ENCODE data around the gene C10orf105. TPM values are rescaled to one million over a fixed set of nuclear protein-coding genes. Genes with fewer than 3 reads are reported as not detected.

C10orf105 gene
- under 1 TPM in 3 of 4 donors, not detected in 1; 0.06 to 0.17 (median 0.11) TPM for total RNA-seq

GRCh38 chr10:71719464-71720201 is at the start of gene C10orf105:
Gene C10orf105, minus strand, starts transcription at chr10:71719778. Its CDS starts 3,441 bp downstream, at chr10:71716337.
- Histone ChIP-seq H3K27me3 (no peaks in the 10 kb centered on the region), H3K27ac (replicated peaks in 1 of 4) (peak within 1 kb of the TSS; percentile 32 to 70 (median 46)), H3K9me3 (no peaks in the 10 kb centered on the region), H3K4me1 (peaks cover 44 to 52% (median 50%) of the 10 kb centered on the region in 4 donors), H3K4me3 (no peak within 1 kb of the TSS), H3K36me3 (no peaks in the 10 kb centered on the region)
- 89% methylated on average over 10 of the region's 14 CpGs for WGBS
- DNase-seq (ENCODE audit: extremely low spot score), result no peak
- intact Hi-C loops (cut with DNase I), result no loop called here
- TF ChIP-seq POLR2AphosphoS5 (IDR thresholded peaks at IDR 0.05) (no peak), EP300 (IDR thresholded peaks at IDR 0.05) (no peak), POLR2A (IDR thresholded peaks at IDR 0.05; ENCODE audit: low read depth) (no peak)
- TF ChIP-seq, protein P1, sequence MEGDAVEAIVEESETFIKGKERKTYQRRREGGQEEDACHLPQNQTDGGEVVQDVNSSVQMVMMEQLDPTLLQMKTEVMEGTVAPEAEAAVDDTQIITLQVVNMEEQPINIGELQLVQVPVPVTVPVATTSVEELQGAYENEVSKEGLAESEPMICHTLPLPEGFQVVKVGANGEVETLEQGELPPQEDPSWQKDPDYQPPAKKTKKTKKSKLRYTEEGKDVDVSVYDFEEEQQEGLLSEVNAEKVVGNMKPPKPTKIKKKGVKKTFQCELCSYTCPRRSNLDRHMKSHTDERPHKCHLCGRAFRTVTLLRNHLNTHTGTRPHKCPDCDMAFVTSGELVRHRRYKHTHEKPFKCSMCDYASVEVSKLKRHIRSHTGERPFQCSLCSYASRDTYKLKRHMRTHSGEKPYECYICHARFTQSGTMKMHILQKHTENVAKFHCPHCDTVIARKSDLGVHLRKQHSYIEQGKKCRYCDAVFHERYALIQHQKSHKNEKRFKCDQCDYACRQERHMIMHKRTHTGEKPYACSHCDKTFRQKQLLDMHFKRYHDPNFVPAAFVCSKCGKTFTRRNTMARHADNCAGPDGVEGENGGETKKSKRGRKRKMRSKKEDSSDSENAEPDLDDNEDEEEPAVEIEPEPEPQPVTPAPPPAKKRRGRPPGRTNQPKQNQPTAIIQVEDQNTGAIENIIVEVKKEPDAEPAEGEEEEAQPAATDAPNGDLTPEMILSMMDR (IDR thresholded peaks at IDR 0.05), result no peak

DNA sequence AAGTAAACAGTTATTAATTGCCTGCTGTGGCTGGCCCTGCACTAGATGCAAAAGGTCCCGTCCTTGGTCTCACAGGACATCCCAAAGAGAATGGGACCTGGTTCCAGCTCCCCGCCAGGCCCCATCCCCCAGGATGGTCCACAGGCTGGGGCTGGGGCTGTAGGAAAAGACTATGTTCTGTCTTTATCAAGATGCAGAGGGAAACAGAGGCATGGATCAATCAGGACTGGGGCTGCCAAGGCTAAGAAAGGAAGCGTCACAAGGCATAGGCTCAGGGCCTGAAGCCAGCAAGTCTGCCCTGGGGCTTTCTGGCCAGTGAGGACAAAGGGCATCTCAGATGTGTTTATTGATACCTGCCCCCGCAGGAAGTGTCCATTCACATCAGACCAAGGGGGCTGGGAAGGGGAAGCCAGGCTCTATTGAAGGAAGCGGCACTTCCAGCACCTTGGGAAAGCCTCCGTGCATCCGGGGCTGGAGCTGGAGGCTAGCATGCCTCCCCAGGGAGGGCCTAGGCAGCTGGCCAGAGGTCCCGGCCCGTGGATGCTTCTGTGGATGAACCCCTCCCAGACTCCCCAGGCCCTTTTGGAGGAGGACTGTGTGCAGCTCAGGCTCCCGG is 48.0 kb upstream of the C10orf105 start:
- H3K27me3 ChIP-seq, result no peaks in the 10 kb centered on the region
- no peak for DNase-seq (ENCODE audit: extremely low spot score)
- peaks cover 0 to 19% (median 4%) of the 10 kb centered on the region in 4 donors for H3K36me3 ChIP-seq
- peak in 1 of 2 donors; percentile 2 for TF ChIP-seq POLR2AphosphoS5 (IDR thresholded peaks at IDR 0.05)
- TF ChIP-seq POLR2A (IDR thresholded peaks at IDR 0.05; ENCODE audit: low read depth), result no peak
- H3K4me1 ChIP-seq, result peaks cover 98 to 100% (median 99%) of the 10 kb centered on the region in 4 donors
- intact Hi-C loops (cut with DNase I), result no loop called here
- 47% methylated on average over 5 of the region's 10 CpGs for WGBS
- no peaks in the 10 kb centered on the region for H3K9me3 ChIP-seq
- peak overlapping the region in 2 of 4 donors; percentile 15 to 34 for H3K4me3 ChIP-seq
- peak overlapping the region; percentile 94 to 98 (median 96) for H3K27ac ChIP-seq (replicated peaks in 1 of 4)

DNA sequence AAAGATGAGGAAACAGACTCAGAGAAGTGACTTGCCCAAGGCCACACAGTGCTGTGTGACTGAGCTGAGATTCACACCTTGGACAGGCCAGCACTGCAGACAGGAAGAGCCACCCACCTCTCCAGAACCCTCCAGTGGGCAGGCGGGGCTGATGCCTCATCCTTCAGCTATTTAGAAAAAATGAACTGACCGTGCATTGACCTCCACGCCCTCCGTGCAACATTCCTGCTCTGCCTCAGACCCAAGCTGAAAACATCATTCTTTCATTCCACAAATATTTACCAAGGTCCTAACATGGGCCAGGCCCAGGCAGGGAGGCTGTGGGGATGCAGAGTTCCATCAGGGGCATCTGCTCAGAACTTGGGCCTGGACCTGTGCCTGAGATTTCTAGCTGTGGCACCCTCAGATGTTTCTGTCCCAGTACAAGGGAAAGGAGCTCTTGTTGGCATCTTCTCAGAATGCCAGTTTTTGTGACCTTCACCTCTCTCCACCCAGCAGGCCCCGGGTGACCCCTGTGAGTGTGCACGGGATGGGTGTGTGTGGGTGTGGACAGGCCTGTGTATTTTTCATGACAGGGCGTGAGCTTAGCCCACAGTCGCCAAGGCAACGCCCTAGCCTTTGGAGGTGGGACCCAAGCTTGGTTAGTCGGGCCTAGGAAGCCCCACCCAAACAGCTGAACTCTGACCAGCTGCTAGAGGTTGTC is 47.3 kb upstream of the C10orf105 start:
- no peak for DNase-seq (ENCODE audit: extremely low spot score)
- Histone ChIP-seq H3K36me3 (peaks cover 0 to 26% (median 10%) of the 10 kb centered on the region in 4 donors), H3K9me3 (no peaks in the 10 kb centered on the region), H3K27me3 (no peaks in the 10 kb centered on the region), H3K27ac (replicated peaks in 1 of 4) (peak overlapping the region; percentile 94 to 98 (median 96)), H3K4me3 (peak overlapping the region in 1 of 4 donors; percentile 5), H3K4me1 (peaks cover 98 to 100% (median 99%) of the 10 kb centered on the region in 4 donors)
- peak; percentile 61 for TF ChIP-seq EP300 (IDR thresholded peaks at IDR 0.05)
- peak; percentile 40 to 86 for TF ChIP-seq POLR2AphosphoS5 (IDR thresholded peaks at IDR 0.05)
- TF ChIP-seq POLR2A (IDR thresholded peaks at IDR 0.05; ENCODE audit: low read depth), result no peak
- 49% methylated on average over 9 of the region's 10 CpGs for WGBS
- intact Hi-C loops (cut with DNase I), result no loop called here

DNA sequence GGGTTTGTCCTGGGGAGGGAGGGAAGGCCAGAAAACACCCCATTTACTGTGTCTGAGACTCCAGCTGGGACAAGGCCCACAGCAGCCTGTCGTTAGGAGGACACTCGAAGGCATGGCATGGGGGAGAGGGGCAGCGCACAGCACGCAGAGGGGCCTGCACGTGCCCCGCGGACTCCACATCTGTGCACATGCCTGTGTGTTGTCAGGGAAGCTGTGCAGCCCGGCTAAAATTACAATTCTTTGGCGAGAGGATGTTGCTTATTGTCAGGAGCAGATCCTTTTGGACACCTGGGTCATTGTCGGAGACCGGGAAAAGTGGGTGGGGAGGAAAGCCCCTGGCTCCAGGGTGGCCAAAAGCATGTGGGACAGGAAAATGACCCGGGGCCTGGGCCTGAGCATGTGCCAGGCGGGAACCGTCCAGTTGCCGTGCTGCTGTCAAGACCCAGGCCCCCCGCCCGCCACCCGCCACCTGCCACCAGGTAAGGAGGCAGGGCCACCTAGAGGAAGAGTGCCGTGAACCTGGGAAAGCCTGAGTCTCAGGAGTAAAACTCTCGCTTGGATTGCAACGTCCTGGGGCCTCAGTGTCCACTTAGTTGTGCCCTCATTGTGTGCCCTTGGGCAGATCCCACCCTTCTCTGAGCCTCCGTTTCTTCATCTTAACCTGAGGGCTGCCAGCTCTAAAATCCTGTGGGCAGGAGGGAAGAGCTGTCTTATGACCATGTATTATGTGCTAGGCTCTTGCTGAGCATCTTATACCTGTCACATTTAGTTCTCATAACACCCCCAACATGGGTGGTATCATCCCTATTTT is 46.5 kb upstream of the C10orf105 start:
- Histone ChIP-seq H3K4me1 (peaks cover 93 to 100% (median 99%) of the 10 kb centered on the region in 4 donors), H3K36me3 (peaks cover 0 to 33% (median 18%) of the 10 kb centered on the region in 4 donors), H3K27me3 (no peaks in the 10 kb centered on the region), H3K27ac (replicated peaks in 1 of 4) (peak overlapping the region; percentile 94 to 98 (median 96)), H3K4me3 (peak overlapping the region in 1 of 4 donors; percentile 8), H3K9me3 (no peaks in the 10 kb centered on the region)
- WGBS, result 76% methylated on average over 21 of the region's 22 CpGs
- no peak for DNase-seq (ENCODE audit: extremely low spot score)
- TF ChIP-seq, protein P1 (IDR thresholded peaks at IDR 0.05), result no peak
- peak in 1 of 2 donors; percentile 1 for TF ChIP-seq POLR2AphosphoS5 (IDR thresholded peaks at IDR 0.05)
- intact Hi-C loops (cut with DNase I), result no loop called here

DNA sequence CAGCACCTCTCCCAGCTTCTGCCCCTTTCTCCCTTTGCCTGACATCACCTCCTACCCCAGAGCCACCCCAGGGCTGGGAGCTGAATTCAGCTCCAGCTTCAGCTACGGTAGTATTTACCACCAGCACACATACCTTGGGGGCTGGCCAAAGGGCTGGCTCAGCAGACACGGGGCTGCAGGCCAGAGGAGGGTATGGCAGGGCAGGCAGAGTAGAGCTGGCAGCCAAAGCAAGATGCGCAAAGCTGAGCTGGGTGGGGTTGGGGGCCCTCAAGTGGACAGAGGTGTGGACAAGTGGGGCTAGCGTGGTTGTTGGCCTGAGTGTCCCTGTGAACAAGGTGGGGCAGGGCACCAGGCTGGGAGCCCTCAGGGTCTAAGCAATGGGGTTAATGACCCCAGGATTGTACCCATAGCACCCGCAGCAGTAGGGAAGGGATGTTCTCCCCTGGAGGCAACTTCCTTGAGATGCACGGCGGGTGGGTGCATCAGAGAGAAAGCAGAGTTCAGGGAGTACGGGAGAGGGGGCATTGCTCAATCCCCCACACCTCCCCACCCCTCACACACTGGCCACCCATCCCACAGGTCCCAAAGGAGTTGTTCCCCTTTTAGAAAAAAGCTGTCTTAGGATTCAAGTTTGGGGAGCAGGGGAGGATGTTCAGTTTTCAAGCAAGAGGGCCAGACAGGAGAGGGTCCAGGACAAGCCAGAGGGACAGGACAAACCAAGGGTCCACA is 45.8 kb upstream of the C10orf105 start:
- Histone ChIP-seq H3K4me1 (peaks cover 91 to 100% (median 99%) of the 10 kb centered on the region in 4 donors), H3K36me3 (peaks cover 0 to 41% (median 25%) of the 10 kb centered on the region in 4 donors), H3K27me3 (no peaks in the 10 kb centered on the region), H3K27ac (replicated peaks in 1 of 4) (peak overlapping the region; percentile 94 to 98 (median 96)), H3K4me3 (peak overlapping the region in 1 of 4 donors; percentile 19), H3K9me3 (no peaks in the 10 kb centered on the region)
- 54% methylated on average over 5 of the region's 8 CpGs for WGBS
- TF ChIP-seq POLR2A (IDR thresholded peaks at IDR 0.05; ENCODE audit: low read depth), result no peak
- peak; percentile 49 to 54 for TF ChIP-seq POLR2AphosphoS5 (IDR thresholded peaks at IDR 0.05)
- intact Hi-C loops (cut with DNase I), result no loop called here
- DNase-seq (ENCODE audit: extremely low spot score), result no peak

Data from esophagus muscularis mucosa (tissue), 4 donors.